CD14-positive monocyte (primary cell): ENCODE measurements around the gene RASGRP2. TPM values are rescaled to one million over a fixed set of nuclear protein-coding genes. Genes with fewer than 3 reads are reported as not detected.

ENCODE experiments used
- DNase-seq, 3 donors: peaks; one replicate each; pipeline ENCODE4 v3.0.0-alpha.2; 2011 to 2022
- H2AFZ ChIP-seq: 2 replicates; pipeline ENCODE4 v1.6.0; 2012; ENCODE audit warnings: mild to moderate bottlenecking, low read depth, low read length, inconsistent platforms; ENCODE audit not compliant: insufficient read depth, poor library complexity, severe bottlenecking
- H3K27ac ChIP-seq, 2 donors: 1 replicate in 1 of 2; 2 replicates in 1 of 2; pipeline ENCODE4 v1.5.1; 2012 to 2013; ENCODE audit warnings: low read length in 2 of 2, control low read depth in 1 of 2, inconsistent platforms in 1 of 2, low read depth in 1 of 2, mild to moderate bottlenecking in 1 of 2
- H3K27me3 ChIP-seq, 2 donors: one replicate each; pipeline versions ENCODE4 v1.6.0 to v1.6.1; 2011 to 2013; ENCODE audit warnings: low read length in 2 of 2; ENCODE audit not compliant: control insufficient read depth in 2 of 2, insufficient read depth in 2 of 2
- H3K36me3 ChIP-seq, 2 donors: replicated peaks in 1 of 2; 1 replicate in 1 of 2; 2 replicates in 1 of 2; pipeline versions ENCODE4 v1.5.1 to v1.6.1; 2012 to 2013; ENCODE audit warnings: low read length in 2 of 2, control low read depth in 1 of 2, inconsistent platforms in 1 of 2, mild to moderate bottlenecking in 1 of 2; ENCODE audit not compliant: insufficient read depth in 2 of 2, control insufficient read depth in 1 of 2
- H3K4me1 ChIP-seq, 2 donors: 1 replicate in 1 of 2; 2 replicates in 1 of 2; pipeline versions ENCODE4 v1.5.1 to v1.6.1; 2012 to 2013; ENCODE audit warnings: low read length in 2 of 2, control low read depth in 1 of 2, inconsistent platforms in 1 of 2, mild to moderate bottlenecking in 1 of 2, moderate library complexity in 1 of 2; ENCODE audit not compliant: insufficient read depth in 2 of 2, control insufficient read depth in 1 of 2
- H3K4me2 ChIP-seq: replicated peaks from 2 replicates; pipeline ENCODE3; 2012; ENCODE audit warnings: low read length, moderate library complexity, mild to moderate bottlenecking; ENCODE audit not compliant: poor library complexity, severe bottlenecking; ENCODE audit errors: extremely low read depth
- H3K4me3 ChIP-seq, 3 experiments: fragments of 200-600 bp in 1 of 3; sonication (generic) in 1 of 3; replicated peaks in 1 of 3; 1 replicate in 2 of 3; 2 replicates in 1 of 3; pipeline ENCODE4 v1.5.1; 2011 to 2013; ENCODE audit warnings: low read length in 3 of 3, mild to moderate bottlenecking in 3 of 3, control low read depth in 2 of 3, low read depth in 2 of 3, inconsistent platforms in 1 of 3, moderate library complexity in 1 of 3
- H3K79me2 ChIP-seq: 2 replicates; pipeline ENCODE4 v1.6.0; 2012; ENCODE audit warnings: mild to moderate bottlenecking, control low read depth, inconsistent platforms, low read length, moderate library complexity; ENCODE audit not compliant: insufficient read depth
- H3K9ac ChIP-seq: 2 replicates; pipeline ENCODE4 v1.6.0; 2017; ENCODE audit warnings: low read length, mild to moderate bottlenecking; ENCODE audit not compliant: insufficient read depth, poor library complexity, severe bottlenecking
- H3K9me3 ChIP-seq, 2 donors: replicated peaks in 1 of 2; 1 replicate in 1 of 2; 2 replicates in 1 of 2; pipeline versions ENCODE4 v1.5.1 to v1.6.1; 2012 to 2013; ENCODE audit warnings: low read length in 2 of 2, control low read depth in 1 of 2; ENCODE audit not compliant: control insufficient read depth in 1 of 2, insufficient read depth in 1 of 2
- H4K20me1 ChIP-seq: 2 replicates; pipeline ENCODE4 v1.6.0; 2012; ENCODE audit warnings: mild to moderate bottlenecking, low read length, control low read depth, moderate library complexity; ENCODE audit not compliant: insufficient read depth
- H3K27ac Mint-ChIP-seq, 7 donors: one replicate each; pipeline ENCODE4 v1.8.0; 2020; ENCODE audit warnings: mild to moderate bottlenecking in 7 of 7, mixed read lengths in 7 of 7, moderate library complexity in 6 of 7, inconsistent platforms in 2 of 7
- H3K27me3 Mint-ChIP-seq, 3 donors: one replicate each; pipeline ENCODE4 v1.8.0; 2021 to 2022; ENCODE audit warnings: low read depth in 3 of 3, mild to moderate bottlenecking in 3 of 3, mixed read lengths in 3 of 3, moderate library complexity in 3 of 3, inconsistent platforms in 1 of 3
- H3K36me3 Mint-ChIP-seq, 2 donors: one replicate each; pipeline ENCODE4 v1.8.0; 2020; ENCODE audit warnings: mixed read lengths in 2 of 2, inconsistent platforms in 1 of 2, mild to moderate bottlenecking in 1 of 2
- H3K4me1 Mint-ChIP-seq: one replicate; pipeline ENCODE4 v1.8.0; 2020; ENCODE audit warnings: mild to moderate bottlenecking, mixed read lengths
- H3K4me3 Mint-ChIP-seq, 2 donors: one replicate each; pipeline ENCODE4 v1.8.0; 2020; ENCODE audit warnings: mild to moderate bottlenecking in 2 of 2, mixed read lengths in 2 of 2, moderate library complexity in 1 of 2
- H3K9me3 Mint-ChIP-seq, 7 donors: one replicate each; pipeline ENCODE4 v1.8.0; 2020 to 2022; ENCODE audit warnings: mixed read lengths in 7 of 7, mild to moderate bottlenecking in 6 of 7, moderate library complexity in 6 of 7, inconsistent platforms in 2 of 7
- CTCF ChIP-seq: fragments of 200-600 bp; IDR thresholded peaks from one replicate; pipeline ENCODE4 v1.8.0; 2022; ENCODE audit warnings: antibody characterized with exemption, mild to moderate bottlenecking
- WGBS: methylation state at CpG from one replicate; pipeline ENCODE4 v1.1.5; 2013; ENCODE audit warnings: missing lambda C conversion rate; ENCODE audit not compliant: insufficient coverage; 5-methylcytosine and 5-hydroxymethylcytosine counted together
- intact Hi-C, 2 donors: fragments of 100-400 bp; cut with micrococcal nuclease; formaldehyde crosslinking; loops; one replicate each; pipeline versions ENCODE4 v1.15.0 to v1.15.1; 2023
- polyA plus RNA-seq, 3 donors: library from polyadenylated mRNA; depleted of rRNA in 1 of 3; unstranded in 2 of 3; stranded (reverse) in 1 of 3; fragments of 300-500 nt in 2 of 3; fragments of >200 nt in 1 of 3; fragmentation: Illumina TruSeq in 2 of 3; gene quantifications; 1 replicate in 2 of 3; 2 replicates in 1 of 3; pipeline ENCODE4 v1.2.3, GENCODE V29; 2012 to 2021

The RASGRP2 gene
- polyA plus RNA-seq, 3 donors: 67.6 to 242 (median 68.8) TPM

DNA sequence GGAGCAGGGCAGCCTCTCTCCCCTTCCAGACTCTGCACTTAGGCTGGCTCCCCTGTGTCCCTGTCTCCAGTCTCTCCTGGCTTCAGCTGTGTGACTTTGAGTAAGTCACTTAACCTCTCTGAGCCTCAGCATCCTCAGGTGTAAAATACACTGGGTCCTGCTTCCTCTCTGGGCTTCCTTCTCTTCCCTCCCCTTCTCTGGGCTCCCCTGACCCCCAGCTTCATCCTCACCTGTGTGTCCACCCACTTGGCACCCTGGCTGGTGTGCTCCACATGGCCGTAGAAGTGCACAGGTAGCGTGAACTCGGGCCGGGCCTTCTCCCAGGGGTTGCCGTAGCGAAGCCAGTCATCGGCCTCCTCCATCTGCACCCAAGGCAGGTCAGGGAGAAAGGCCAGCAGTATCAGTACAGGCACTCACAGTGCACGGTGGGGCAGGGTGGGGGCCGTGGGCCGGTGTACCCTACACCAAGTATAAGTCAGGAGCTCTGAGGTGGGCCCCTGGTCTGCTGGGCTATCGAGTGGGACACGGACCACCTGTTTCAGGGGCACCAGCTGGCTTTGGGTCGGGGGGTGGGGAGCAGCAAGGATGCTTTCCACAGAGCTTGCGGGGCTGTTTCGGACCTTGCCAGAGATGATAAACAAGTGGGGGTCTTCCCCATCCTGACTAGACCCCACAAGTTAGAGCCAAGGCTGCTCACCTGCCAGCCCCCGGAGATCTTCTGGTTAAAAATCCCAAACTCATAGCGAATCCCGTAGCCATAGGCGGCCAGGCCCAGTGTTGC, 13.8 kb upstream of the RASGRP2 start:
- no peak for TF ChIP-seq CTCF
- no peak for DNase-seq
- Histone ChIP-seq H3K9ac (no peak overlapping the region), H3K9me3 (no peaks in the 10 kb centered on the region), H4K20me1 (peaks cover 23% of the 10 kb centered on the region), H2AFZ (no peak overlapping the region), H3K36me3 (peaks cover 6 to 9% of the 10 kb centered on the region in 2 donors), H3K4me3 (no peak overlapping the region), H3K4me1 (no peaks in the 10 kb centered on the region), H3K27ac (no peak overlapping the region), H3K4me2 (no peak overlapping the region), H3K79me2 (no peaks in the 10 kb centered on the region), H3K27me3 (no peaks in the 10 kb centered on the region)
- peaks cover 13 to 15% of the 10 kb centered on the region in 2 donors for H3K36me3 Mint-ChIP-seq
- no peak overlapping the region for H3K4me3 Mint-ChIP-seq
- intact Hi-C loops: no loop called here
- H3K9me3 Mint-ChIP-seq: no peaks in the 10 kb centered on the region
- peaks cover 0 to 5% (median 3%) of the 10 kb centered on the region in 3 donors for H3K27me3 Mint-ChIP-seq
- H3K4me1 Mint-ChIP-seq: peaks cover 12% of the 10 kb centered on the region
- 98% methylated on average over 17 of the region's 19 CpGs for WGBS
- peak overlapping the region in 2 of 7 donors; percentile 25 to 53 for H3K27ac Mint-ChIP-seq

DNA sequence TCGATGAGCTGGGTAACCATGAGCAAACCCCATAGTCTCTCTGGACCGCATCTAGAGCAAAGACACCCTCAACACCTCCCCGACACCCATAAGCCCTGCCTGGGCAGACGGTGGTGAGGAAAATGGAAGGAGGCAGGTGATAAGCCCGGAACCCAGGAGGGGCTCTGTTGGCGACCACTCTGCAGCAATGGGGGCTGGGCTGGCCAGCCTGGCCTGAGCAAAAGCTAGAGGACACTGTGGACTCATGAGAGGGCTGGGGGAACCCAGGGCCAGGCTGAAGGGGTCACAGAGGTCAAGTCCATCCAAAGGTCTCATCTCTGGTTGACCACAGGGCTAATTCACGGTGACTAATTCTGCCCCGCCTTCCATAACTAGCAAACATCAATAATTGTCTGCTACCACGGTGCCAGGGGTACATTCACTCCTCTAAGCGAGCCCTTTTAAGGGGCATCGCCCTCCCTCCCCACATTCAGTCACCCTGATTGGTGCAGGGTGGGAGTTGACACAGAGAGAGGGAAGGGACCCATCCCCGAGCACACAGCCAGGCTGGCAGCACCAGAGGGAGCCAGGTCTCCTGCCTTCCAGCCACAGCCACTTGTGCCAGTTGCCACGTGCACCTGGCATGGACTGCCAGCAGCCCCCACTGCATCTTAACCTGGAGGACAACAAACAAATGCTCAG, 11.9 kb upstream of the RASGRP2 start:
- no peak for TF ChIP-seq CTCF
- Mint-ChIP-seq H3K36me3 (peaks cover 13 to 18% of the 10 kb centered on the region in 2 donors), H3K27ac (no peak overlapping the region), H3K27me3 (peaks cover 0 to 4% (median 3%) of the 10 kb centered on the region in 3 donors), H3K4me3 (no peak overlapping the region), H3K4me1 (peaks cover 2% of the 10 kb centered on the region), H3K9me3 (no peaks in the 10 kb centered on the region)
- Histone ChIP-seq H3K4me2 (no peak overlapping the region), H4K20me1 (peaks cover 10% of the 10 kb centered on the region), H3K9me3 (no peaks in the 10 kb centered on the region), H3K27ac (no peak overlapping the region), H3K9ac (no peak overlapping the region), H3K4me1 (no peaks in the 10 kb centered on the region), H2AFZ (no peak overlapping the region), H3K4me3 (no peak overlapping the region), H3K79me2 (no peaks in the 10 kb centered on the region), H3K36me3 (no peaks in the 10 kb centered on the region), H3K27me3 (no peaks in the 10 kb centered on the region)
- intact Hi-C loops: no loop called here
- WGBS: 84% methylated on average over 3 of the region's 13 CpGs
- no peak for DNase-seq
